Coronary artery (tissue), 2 donors: ENCODE results near the gene HNRNPH1.
"Not testable (repeated sequence)": the region's sequence is repeated elsewhere in the genome, so short reads cannot be mapped to it uniquely, and the experiment has no call there.

Experiments used
- DNase-seq: peaks from one replicate; pipeline ENCODE4 v3.0.0-alpha.2; 2017; ENCODE audit warnings: low spot score
- H3K27ac ChIP-seq, 2 donors: fragments of 200-600 bp; sonication (generic); one replicate each; pipeline ENCODE4 v1.5.1; 2016 to 2019
- H3K4me3 ChIP-seq: fragments of 200-600 bp; sonication (generic); 2 replicates; pipeline ENCODE4 v1.5.1; 2016; ENCODE audit warnings: mild to moderate bottlenecking, moderate library complexity
- CTCF ChIP-seq: fragments of 200-600 bp; sonication (generic); IDR thresholded peaks from one replicate; pipeline ENCODE4 v1.5.1; 2019; ENCODE audit warnings: antibody characterized with exemption

Gene HNRNPH1, protein sequence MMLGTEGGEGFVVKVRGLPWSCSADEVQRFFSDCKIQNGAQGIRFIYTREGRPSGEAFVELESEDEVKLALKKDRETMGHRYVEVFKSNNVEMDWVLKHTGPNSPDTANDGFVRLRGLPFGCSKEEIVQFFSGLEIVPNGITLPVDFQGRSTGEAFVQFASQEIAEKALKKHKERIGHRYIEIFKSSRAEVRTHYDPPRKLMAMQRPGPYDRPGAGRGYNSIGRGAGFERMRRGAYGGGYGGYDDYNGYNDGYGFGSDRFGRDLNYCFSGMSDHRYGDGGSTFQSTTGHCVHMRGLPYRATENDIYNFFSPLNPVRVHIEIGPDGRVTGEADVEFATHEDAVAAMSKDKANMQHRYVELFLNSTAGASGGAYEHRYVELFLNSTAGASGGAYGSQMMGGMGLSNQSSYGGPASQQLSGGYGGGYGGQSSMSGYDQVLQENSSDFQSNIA

DNA sequence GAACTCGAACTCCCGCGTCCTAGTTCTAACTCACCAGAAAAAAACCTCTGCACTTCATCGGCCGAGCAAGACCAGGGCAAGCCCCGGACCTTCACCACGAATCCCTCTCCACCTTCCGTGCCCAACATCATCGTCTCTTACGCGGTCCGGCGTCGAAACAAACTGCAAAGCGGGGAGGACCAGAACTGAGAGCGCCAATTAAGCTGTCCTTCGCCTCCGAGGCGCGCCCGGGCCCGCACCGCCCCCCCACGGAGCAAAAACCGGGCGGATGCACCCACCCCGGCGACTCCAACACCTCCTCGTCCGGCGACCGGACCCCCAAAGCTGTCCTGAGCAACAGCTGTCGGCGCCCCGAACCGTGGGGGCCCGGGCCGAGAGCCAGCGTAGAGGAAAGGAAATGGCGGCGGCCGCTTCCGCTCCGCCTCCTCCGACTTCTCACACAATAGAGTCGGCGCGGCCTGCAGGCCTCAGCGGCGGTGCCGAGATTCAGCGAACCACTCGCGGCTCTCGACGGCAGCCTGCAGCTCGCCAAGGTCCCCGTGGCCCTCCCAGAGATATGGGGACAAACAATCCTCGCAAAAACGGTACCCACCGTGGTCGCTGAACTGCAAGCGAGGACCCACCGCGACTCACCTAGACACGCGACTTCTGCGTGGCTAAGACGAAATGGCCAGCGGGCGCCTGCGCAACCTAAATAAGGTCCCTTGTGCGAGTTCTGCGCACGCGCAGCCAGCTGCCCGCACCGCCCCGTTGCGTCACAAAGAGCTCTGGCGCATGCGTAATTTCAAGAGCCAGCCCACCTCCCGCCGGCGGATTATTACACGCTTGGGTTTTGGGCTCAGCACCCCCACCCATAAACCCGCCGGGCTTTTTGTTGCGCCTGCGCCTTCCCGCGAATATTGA is at the start of gene HNRNPH1:
HNRNPH1 (minus strand) TSS at position 669 of the 903 bp plus-strand sequence; CDS start at position 131, 538 bp downstream.
- H3K4me3 ChIP-seq: peak within 1 kb of the TSS; percentile 96
- DNase-seq: peak; percentile 99
- H3K27ac ChIP-seq: peak within 1 kb of the TSS; percentile 100
- no peak for TF ChIP-seq CTCF

DNA sequence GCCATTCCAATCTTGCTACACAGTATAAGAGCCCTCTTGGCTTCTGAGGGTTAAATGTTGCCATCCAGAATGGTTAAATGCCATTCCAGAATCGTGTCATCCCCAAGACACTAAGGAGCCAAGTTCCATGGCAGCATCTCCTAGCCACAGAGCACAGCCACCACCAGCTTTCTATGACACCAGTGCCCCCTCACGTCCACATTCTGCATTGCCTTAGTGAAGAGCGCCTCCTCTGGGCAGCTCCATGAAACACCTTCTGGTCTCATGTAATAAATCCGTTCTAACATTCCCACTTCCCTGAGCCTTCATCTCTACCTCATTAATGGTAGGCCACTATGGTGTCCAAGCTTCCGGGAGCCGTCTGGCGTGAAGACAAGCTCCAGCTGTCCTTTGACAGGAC is 44.9 kb upstream of the HNRNPH1 start:
- no peak overlapping the region for H3K4me3 ChIP-seq
- TF ChIP-seq CTCF: peak; percentile 33
- no peak overlapping the region for H3K27ac ChIP-seq
- no peak for DNase-seq

GRCh38 chr5:179661647-179662046 is 38.2 kb upstream of the HNRNPH1 start:
- not testable (repeated sequence) for H3K4me3 ChIP-seq, H3K27ac ChIP-seq, DNase-seq

GRCh38 chr5:179658179-179658856 is 34.8 kb upstream of the HNRNPH1 start:
- Histone ChIP-seq H3K27ac (peak overlapping the region in 1 of 2 donors; percentile 50), H3K4me3 (peak overlapping the region; percentile 70)
- not testable (repeated sequence) for DNase-seq

- DNase-seq: not testable (repeated sequence)
- peak overlapping the region; percentile 53 for H3K4me3 ChIP-seq
Measured at GRCh38 chr5:179657302-179658178, 34.1 kb upstream of the HNRNPH1 start.

DNA sequence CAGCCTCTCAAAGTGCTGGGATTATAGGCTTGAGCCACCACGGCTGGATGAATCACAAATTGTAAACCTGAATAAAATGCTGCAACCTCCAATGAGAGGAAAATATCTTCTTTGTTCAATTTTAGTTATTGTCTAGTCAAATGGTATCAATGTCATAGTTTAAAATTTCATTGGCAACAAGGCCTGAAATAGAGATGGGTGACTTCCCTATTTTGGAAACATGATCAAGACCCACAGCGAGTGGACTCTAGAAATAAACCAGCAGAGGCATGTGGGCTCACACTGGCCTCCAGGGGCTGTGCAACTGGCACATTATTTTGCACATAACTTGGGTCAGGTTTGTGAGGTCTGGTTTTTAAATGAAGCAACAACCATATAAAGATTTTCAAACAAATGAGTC is 29.7 kb upstream of the HNRNPH1 start:
- not testable (repeated sequence) for DNase-seq, H3K4me3 ChIP-seq, H3K27ac ChIP-seq

More at GRCh38 chr5:179657302-179658178, 34.1 kb upstream of the HNRNPH1 start:
- peak overlapping the region in 1 of 2 donors; percentile 56 for H3K27ac ChIP-seq

- not testable (repeated sequence) for H3K4me3 ChIP-seq, DNase-seq, H3K27ac ChIP-seq
Measured at GRCh38 chr5:179650245-179650644, 26.8 kb upstream of the HNRNPH1 start.

DNA sequence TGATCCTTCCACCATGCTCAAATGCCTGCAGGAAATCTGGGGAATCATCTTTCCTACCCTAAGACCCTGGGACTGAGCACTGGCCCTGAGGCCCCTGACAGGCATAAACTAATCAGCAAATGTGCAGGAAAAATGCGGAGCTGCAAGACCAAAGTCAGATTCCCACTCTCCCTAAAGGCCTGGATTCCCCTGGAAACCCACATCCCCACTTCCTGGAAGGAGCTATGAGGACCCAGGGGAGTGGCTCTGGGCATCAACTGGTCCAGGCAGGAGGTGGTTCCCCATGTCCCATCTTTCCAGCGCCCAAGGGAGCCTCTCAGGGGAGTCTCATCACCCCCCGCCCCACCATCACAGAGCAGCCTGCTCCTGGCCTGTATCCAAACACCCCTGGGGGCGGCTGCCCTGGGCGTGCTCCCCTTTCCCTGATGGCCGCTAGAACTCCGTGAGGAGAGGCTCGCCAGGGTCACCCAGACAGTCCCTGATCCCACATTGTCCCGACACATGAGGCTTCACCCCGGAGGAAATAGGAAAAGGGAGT is 25.8 kb upstream of the HNRNPH1 start:
- not testable (repeated sequence) for DNase-seq, H3K4me3 ChIP-seq, H3K27ac ChIP-seq

DNA sequence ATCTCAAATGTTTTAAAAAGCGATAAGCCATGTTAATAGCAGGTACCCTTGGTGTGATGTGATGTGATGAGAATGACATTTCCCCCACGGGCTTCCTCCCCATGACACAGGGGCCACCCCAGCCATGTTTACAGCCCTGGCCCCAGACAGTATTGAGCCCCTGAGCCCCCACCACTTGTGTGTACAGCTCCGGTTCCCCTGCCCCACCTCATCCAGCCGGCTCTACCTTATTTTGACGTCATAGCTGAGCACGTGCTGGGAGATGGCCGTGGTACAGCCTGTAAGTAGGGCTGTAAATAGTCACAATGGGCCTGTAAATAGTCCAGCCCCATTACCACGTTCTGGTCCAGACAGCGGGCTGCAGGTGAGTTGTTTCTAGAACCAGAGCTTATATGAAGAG is 24.9 kb upstream of the HNRNPH1 start:
- TF ChIP-seq CTCF: no peak
- Histone ChIP-seq H3K4me3 (no peak overlapping the region), H3K27ac (no peak overlapping the region)
- no peak for DNase-seq

GRCh38 chr5:179644766-179645165 is 21.3 kb upstream of the HNRNPH1 start:
- H3K4me3 ChIP-seq, H3K27ac ChIP-seq, DNase-seq: not testable (repeated sequence)

- H3K27ac ChIP-seq, DNase-seq, H3K4me3 ChIP-seq: not testable (repeated sequence)
Measured at GRCh38 chr5:179643141-179643920, 19.9 kb upstream of the HNRNPH1 start.

GRCh38 chr5:179642626-179643025 is 19.2 kb upstream of the HNRNPH1 start:
- not testable (repeated sequence) for H3K4me3 ChIP-seq, H3K27ac ChIP-seq, DNase-seq

- H3K27ac ChIP-seq, DNase-seq, H3K4me3 ChIP-seq: not testable (repeated sequence)
Measured at GRCh38 chr5:179641745-179642144, 18.3 kb upstream of the HNRNPH1 start.
